Gastrocnemius medialis (tissue), 4 donors: ENCODE data around the gene SLC12A7. TPM values are rescaled to one million over a fixed set of nuclear protein-coding genes. Genes with fewer than 3 reads are reported as not detected.

Experiments used
- ATAC-seq, 2 donors: fragments of 150-250 bp; one replicate each; pipeline ENCODE4 v1.9.1; 2016
- DNase-seq, 2 donors: peaks; one replicate each; pipeline ENCODE4 v3.0.0-alpha.2; 2019
- H3K27ac ChIP-seq, 4 donors: fragments of 200-600 bp; sonication (generic); 1 replicate in 1 of 4; 2 replicates in 3 of 4; pipeline ENCODE4 v1.5.1; 2016 to 2018; ENCODE audit warnings: mild to moderate bottlenecking in 2 of 4, moderate library complexity in 1 of 4
- H3K27me3 ChIP-seq, 3 donors: fragments of 200-600 bp; sonication (generic) in 2 of 3; 1 replicate in 1 of 3; 2 replicates in 2 of 3; pipeline versions ENCODE4 v1.5.1 to v1.6.0; 2016 to 2019; ENCODE audit warnings: mild to moderate bottlenecking in 1 of 3, moderate library complexity in 1 of 3
- H3K36me3 ChIP-seq, 2 donors: fragments of 200-600 bp; sonication (generic) in 1 of 2; one replicate each; pipeline ENCODE4 v1.5.1; 2017 to 2018
- H3K4me1 ChIP-seq, 2 donors: fragments of 200-600 bp; sonication (generic) in 1 of 2; one replicate each; pipeline ENCODE4 v1.5.1; 2016 to 2017; ENCODE audit warnings: mild to moderate bottlenecking in 2 of 2
- H3K4me3 ChIP-seq, 4 donors: fragments of 200-600 bp; sonication (generic) in 3 of 4; 1 replicate in 1 of 4; 2 replicates in 3 of 4; pipeline ENCODE4 v1.5.1; 2016 to 2019; ENCODE audit warnings: mild to moderate bottlenecking in 2 of 4
- H3K9me3 ChIP-seq, 3 donors: fragments of 200-600 bp; sonication (generic) in 2 of 3; 1 replicate in 1 of 3; 2 replicates in 2 of 3; pipeline ENCODE4 v1.5.1; 2016 to 2019
- CTCF ChIP-seq, 5 experiments: fragments of 450-650 bp in 3 of 5; fragments of 200-600 bp in 2 of 5; sonication (generic) in 2 of 5; IDR thresholded peaks in 4 of 5; conservative IDR thresholded peaks in 1 of 5; 1 replicate in 4 of 5; 2 replicates in 1 of 5; pipeline ENCODE4 v1.5.1; 2016 to 2019; ENCODE audit warnings: antibody characterized with exemption in 5 of 5, mild to moderate bottlenecking in 3 of 5, moderate library complexity in 3 of 5
- POLR2A ChIP-seq, 2 donors: fragments of 450-650 bp; IDR thresholded peaks; one replicate each; pipeline ENCODE4 v1.6.1; 2017; ENCODE audit warnings: antibody characterized with exemption in 2 of 2, mild to moderate bottlenecking in 2 of 2, moderate library complexity in 2 of 2
- in situ Hi-C, 4 donors: fragments of 200-750 bp; cut with MboI; loops; one replicate each; pipeline versions ENCODE4 v1.15.0 to v1.8.0; 2017; ENCODE audit warnings: low sequenced_read_pairs in 4 of 4
- intact Hi-C: fragments of 100-400 bp; cut with DNase I; formaldehyde crosslinking; loops from one replicate; pipeline ENCODE4 v1.15.1; 2023; ENCODE audit warnings: low total_unique reads
- total RNA-seq, 4 donors: library from RNA; depleted of rRNA; stranded (reverse); fragments of >200 nt; gene quantifications; one replicate each; pipeline versions ENCODE4 v1.1.0 to v1.2.3, GENCODE V29; 2016

SLC12A7 gene
- total RNA-seq, 4 donors from 2014 or later: 1.6 to 5.3 (median 3.5) TPM

- no peak for TF ChIP-seq CTCF (IDR thresholded peaks at IDR 0.05 in 4 of 5, conservative IDR thresholded peaks at IDR 0.05 in 1 of 5)
- TF ChIP-seq POLR2A (IDR thresholded peaks at IDR 0.05): no peak
- H3K27ac ChIP-seq: no peak overlapping the region
- ATAC-seq (no peak), DNase-seq (no peak)
- no peaks in the 10 kb centered on the region for H3K36me3 ChIP-seq
- no peaks in the 10 kb centered on the region for H3K9me3 ChIP-seq
- no peak overlapping the region for H3K4me3 ChIP-seq
- no peaks in the 10 kb centered on the region for H3K4me1 ChIP-seq
- peaks cover 0 to 25% (median 12%) of the 10 kb centered on the region in 3 donors for H3K27me3 ChIP-seq
- in situ Hi-C loops (no loop called here), intact Hi-C loops (no loop called here)
Observed at GRCh38 chr5:1035421-1036405, 76.2 kb downstream of the SLC12A7 start.

GRCh38 chr5:1034986-1035385 is 76.9 kb downstream of the SLC12A7 start:
- TF ChIP-seq CTCF (IDR thresholded peaks at IDR 0.05 in 4 of 5, conservative IDR thresholded peaks at IDR 0.05 in 1 of 5) (no peak), POLR2A (IDR thresholded peaks at IDR 0.05) (no peak)
- no peak for ATAC-seq
- Histone ChIP-seq H3K4me3 (no peak overlapping the region), H3K27ac (no peak overlapping the region), H3K36me3 (no peaks in the 10 kb centered on the region), H3K27me3 (peaks cover 0 to 32% (median 13%) of the 10 kb centered on the region in 3 donors), H3K9me3 (no peaks in the 10 kb centered on the region), H3K4me1 (no peaks in the 10 kb centered on the region)
- in situ Hi-C loops: no loop called here
- intact Hi-C loops: no loop called here
- DNase-seq: no peak

GRCh38 chr5:1034421-1034905 is 77.4 kb downstream of the SLC12A7 start:
- TF ChIP-seq CTCF (IDR thresholded peaks at IDR 0.05 in 4 of 5, conservative IDR thresholded peaks at IDR 0.05 in 1 of 5): no peak
- TF ChIP-seq POLR2A (IDR thresholded peaks at IDR 0.05): no peak
- Histone ChIP-seq H3K27ac (no peak overlapping the region), H3K9me3 (no peaks in the 10 kb centered on the region), H3K4me3 (no peak overlapping the region), H3K4me1 (no peaks in the 10 kb centered on the region), H3K36me3 (no peaks in the 10 kb centered on the region), H3K27me3 (peaks cover 0 to 37% (median 15%) of the 10 kb centered on the region in 3 donors)
- in situ Hi-C loops: no loop called here
- no peak for DNase-seq
- ATAC-seq: no peak
- intact Hi-C loops: no loop called here

GRCh38 chr5:1033606-1034420 is 78.0 kb downstream of the SLC12A7 start:
- ATAC-seq (no peak), DNase-seq (no peak)
- Histone ChIP-seq H3K4me1 (no peaks in the 10 kb centered on the region), H3K27me3 (peaks cover 0 to 38% (median 15%) of the 10 kb centered on the region in 3 donors), H3K36me3 (no peaks in the 10 kb centered on the region), H3K27ac (no peak overlapping the region), H3K9me3 (no peaks in the 10 kb centered on the region), H3K4me3 (no peak overlapping the region)
- intact Hi-C loops: no loop called here
- TF ChIP-seq CTCF (IDR thresholded peaks at IDR 0.05 in 4 of 5, conservative IDR thresholded peaks at IDR 0.05 in 1 of 5) (no peak), POLR2A (IDR thresholded peaks at IDR 0.05) (no peak)
- in situ Hi-C loops: no loop called here
